ENCODE results near the gene PHACTR1. TPM values are rescaled to one million over a fixed set of nuclear protein-coding genes. Genes with fewer than 3 reads are reported as not detected.

Gene PHACTR1
- polyA plus RNA-seq, 1 of the 3 experiments (the other 2 are of a cell fraction) = 0.12 TPM

DNA sequence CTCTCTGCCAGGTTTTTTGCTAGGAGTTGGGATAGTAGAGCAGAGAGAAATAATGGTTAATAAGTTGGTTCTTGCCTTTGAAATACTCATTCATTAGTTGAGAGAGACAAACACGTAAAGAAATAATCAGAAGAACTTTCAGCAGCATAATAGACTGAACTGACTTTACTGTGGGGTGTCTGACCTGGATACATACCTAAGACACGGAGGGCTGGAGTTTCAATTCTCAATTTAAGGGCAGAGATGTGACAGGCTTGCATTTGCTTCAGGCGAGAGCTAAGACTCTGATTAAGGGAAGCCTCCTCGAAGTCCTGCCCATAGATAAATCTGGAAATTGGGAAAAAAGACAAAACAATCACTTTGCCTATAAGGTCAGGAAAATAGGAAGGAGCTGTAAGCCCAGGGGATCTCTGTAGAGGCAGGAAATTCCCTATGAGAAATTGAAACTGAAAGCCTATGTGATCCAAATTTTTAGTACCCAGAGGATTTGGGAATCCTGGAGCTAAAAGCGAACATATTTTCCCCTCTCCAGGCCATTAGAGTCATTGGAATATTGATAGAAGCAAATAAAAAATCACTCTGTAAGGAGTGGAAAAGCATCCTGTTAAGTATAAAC lies 276.8 kb downstream of the PHACTR1 start:
- H3K36me3 ChIP-seq (replicated peaks in 1 of 2; ENCODE audit: control insufficient read depth in 1 of 2, insufficient read depth in 2 of 2, low read length in 1 of 2) = no peaks in the 10 kb centered on the region
- H3K9me3 ChIP-seq = no peaks in the 10 kb centered on the region
- H3K4me2 ChIP-seq = no peak overlapping the region
- DNase-seq = no peak
- POLR2A ChIA-PET = no interaction called here
- no peaks in the 10 kb centered on the region for H3K9me2 ChIP-seq
- H3K27ac ChIP-seq (ENCODE audit: low read depth in 2 of 2, low read length in 1 of 2) = no peak overlapping the region
- H3K79me2 ChIP-seq (ENCODE audit: insufficient read depth) = no peaks in the 10 kb centered on the region
- no peaks in the 10 kb centered on the region for H3F3A ChIP-seq (replicated peaks; ENCODE audit: insufficient read depth)
- no peak for TF ChIP-seq NFIC (IDR thresholded peaks at IDR 0.05; ENCODE audit: borderline replicate concordance)
- TF ChIP-seq TAF1 (IDR thresholded peaks at IDR 0.05; ENCODE audit: borderline replicate concordance, low read depth, low read length) = no peak
- no peak for TF ChIP-seq MEF2A (IDR thresholded peaks at IDR 0.05; ENCODE audit: borderline replicate concordance, low read depth)
- TF ChIP-seq, protein P1, sequence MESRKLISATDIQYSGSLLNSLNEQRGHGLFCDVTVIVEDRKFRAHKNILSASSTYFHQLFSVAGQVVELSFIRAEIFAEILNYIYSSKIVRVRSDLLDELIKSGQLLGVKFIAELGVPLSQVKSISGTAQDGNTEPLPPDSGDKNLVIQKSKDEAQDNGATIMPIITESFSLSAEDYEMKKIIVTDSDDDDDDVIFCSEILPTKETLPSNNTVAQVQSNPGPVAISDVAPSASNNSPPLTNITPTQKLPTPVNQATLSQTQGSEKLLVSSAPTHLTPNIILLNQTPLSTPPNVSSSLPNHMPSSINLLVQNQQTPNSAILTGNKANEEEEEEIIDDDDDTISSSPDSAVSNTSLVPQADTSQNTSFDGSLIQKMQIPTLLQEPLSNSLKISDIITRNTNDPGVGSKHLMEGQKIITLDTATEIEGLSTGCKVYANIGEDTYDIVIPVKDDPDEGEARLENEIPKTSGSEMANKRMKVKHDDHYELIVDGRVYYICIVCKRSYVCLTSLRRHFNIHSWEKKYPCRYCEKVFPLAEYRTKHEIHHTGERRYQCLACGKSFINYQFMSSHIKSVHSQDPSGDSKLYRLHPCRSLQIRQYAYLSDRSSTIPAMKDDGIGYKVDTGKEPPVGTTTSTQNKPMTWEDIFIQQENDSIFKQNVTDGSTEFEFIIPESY (IDR thresholded peaks at IDR 0.05; ENCODE audit: borderline replicate concordance, low read depth) = no peak
- TF ChIP-seq, protein P2, sequence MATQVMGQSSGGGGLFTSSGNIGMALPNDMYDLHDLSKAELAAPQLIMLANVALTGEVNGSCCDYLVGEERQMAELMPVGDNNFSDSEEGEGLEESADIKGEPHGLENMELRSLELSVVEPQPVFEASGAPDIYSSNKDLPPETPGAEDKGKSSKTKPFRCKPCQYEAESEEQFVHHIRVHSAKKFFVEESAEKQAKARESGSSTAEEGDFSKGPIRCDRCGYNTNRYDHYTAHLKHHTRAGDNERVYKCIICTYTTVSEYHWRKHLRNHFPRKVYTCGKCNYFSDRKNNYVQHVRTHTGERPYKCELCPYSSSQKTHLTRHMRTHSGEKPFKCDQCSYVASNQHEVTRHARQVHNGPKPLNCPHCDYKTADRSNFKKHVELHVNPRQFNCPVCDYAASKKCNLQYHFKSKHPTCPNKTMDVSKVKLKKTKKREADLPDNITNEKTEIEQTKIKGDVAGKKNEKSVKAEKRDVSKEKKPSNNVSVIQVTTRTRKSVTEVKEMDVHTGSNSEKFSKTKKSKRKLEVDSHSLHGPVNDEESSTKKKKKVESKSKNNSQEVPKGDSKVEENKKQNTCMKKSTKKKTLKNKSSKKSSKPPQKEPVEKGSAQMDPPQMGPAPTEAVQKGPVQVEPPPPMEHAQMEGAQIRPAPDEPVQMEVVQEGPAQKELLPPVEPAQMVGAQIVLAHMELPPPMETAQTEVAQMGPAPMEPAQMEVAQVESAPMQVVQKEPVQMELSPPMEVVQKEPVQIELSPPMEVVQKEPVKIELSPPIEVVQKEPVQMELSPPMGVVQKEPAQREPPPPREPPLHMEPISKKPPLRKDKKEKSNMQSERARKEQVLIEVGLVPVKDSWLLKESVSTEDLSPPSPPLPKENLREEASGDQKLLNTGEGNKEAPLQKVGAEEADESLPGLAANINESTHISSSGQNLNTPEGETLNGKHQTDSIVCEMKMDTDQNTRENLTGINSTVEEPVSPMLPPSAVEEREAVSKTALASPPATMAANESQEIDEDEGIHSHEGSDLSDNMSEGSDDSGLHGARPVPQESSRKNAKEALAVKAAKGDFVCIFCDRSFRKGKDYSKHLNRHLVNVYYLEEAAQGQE (IDR thresholded peaks at IDR 0.05; ENCODE audit: low read depth, low read length) = no peak
- TF ChIP-seq, protein P3, sequence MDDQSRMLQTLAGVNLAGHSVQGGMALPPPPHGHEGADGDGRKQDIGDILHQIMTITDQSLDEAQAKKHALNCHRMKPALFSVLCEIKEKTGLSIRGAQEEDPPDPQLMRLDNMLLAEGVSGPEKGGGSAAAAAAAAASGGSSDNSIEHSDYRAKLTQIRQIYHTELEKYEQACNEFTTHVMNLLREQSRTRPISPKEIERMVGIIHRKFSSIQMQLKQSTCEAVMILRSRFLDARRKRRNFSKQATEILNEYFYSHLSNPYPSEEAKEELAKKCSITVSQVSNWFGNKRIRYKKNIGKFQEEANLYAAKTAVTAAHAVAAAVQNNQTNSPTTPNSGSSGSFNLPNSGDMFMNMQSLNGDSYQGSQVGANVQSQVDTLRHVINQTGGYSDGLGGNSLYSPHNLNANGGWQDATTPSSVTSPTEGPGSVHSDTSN (IDR thresholded peaks at IDR 0.05) = no peak
- TF ChIP-seq RCOR1 (IDR thresholded peaks at IDR 0.05; ENCODE audit: low read length) = no peak
- no peak for TF ChIP-seq RAD21 (IDR thresholded peaks at IDR 0.05; ENCODE audit: low read length)
- TF ChIP-seq FOSL2 (IDR thresholded peaks at IDR 0.05; ENCODE audit: borderline replicate concordance, low read depth) = no peak
- no peak for TF ChIP-seq EZH2phosphoT487 (IDR thresholded peaks at IDR 0.05; ENCODE audit: borderline replicate concordance, low read depth)
- no peak for TF ChIP-seq RFX5 (IDR thresholded peaks at IDR 0.05; ENCODE audit: low read length)
- TF ChIP-seq CHD2 (IDR thresholded peaks at IDR 0.05; ENCODE audit: low read length, partially characterized antibody) = no peak
- no peak for TF ChIP-seq EP300 (IDR thresholded peaks at IDR 0.05; ENCODE audit: borderline replicate concordance in 1 of 2, low read depth in 1 of 2, low read length in 1 of 2)
- TF ChIP-seq, protein P4, sequence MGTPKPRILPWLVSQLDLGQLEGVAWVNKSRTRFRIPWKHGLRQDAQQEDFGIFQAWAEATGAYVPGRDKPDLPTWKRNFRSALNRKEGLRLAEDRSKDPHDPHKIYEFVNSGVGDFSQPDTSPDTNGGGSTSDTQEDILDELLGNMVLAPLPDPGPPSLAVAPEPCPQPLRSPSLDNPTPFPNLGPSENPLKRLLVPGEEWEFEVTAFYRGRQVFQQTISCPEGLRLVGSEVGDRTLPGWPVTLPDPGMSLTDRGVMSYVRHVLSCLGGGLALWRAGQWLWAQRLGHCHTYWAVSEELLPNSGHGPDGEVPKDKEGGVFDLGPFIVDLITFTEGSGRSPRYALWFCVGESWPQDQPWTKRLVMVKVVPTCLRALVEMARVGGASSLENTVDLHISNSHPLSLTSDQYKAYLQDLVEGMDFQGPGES (IDR thresholded peaks at IDR 0.05; ENCODE audit: low read depth, low read length) = no peak
- TF ChIP-seq, protein P5, sequence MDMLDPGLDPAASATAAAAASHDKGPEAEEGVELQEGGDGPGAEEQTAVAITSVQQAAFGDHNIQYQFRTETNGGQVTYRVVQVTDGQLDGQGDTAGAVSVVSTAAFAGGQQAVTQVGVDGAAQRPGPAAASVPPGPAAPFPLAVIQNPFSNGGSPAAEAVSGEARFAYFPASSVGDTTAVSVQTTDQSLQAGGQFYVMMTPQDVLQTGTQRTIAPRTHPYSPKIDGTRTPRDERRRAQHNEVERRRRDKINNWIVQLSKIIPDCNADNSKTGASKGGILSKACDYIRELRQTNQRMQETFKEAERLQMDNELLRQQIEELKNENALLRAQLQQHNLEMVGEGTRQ (IDR thresholded peaks at IDR 0.05; ENCODE audit: borderline replicate concordance, low read depth, low read length) = no peak
- no peak for TF ChIP-seq ELF1 (IDR thresholded peaks at IDR 0.05)
- no peak for TF ChIP-seq SMC3 (IDR thresholded peaks at IDR 0.05; ENCODE audit: low read depth, low read length)
- H2AFZ ChIP-seq (ENCODE audit: low read depth) = no peak overlapping the region
- CTCF ChIA-PET = interaction anchor here (1.0 to 1.4 kb wide), 3 partner anchors 16 to 100 kb away, joined by 3 read pairs; no protein-coding TSS in a partner anchor
- WGBS (ENCODE audit: low lambda C conversion rate) = 20% methylated on average over 5 of the region's 5 CpGs
- no peaks in the 10 kb centered on the region for H3K27me3 ChIP-seq (ENCODE audit: insufficient read depth)
- H3K4me3 ChIP-seq (ENCODE audit: low read depth in 2 of 2, low read length in 1 of 2) = no peak overlapping the region
- H3K9ac ChIP-seq = no peak overlapping the region
- no peaks in the 10 kb centered on the region for H4K20me1 ChIP-seq (ENCODE audit: insufficient read depth)
- no peaks in the 10 kb centered on the region for H3K4me1 ChIP-seq (ENCODE audit: control insufficient read depth in 1 of 2, insufficient read depth in 2 of 2, low read depth in 1 of 2, low read length in 1 of 2)

All from SK-N-SH (cell line).